Sigmoid colon (tissue), 7 donors: ENCODE data around the gene PCYOX1L. TPM values are rescaled to one million over a fixed set of nuclear protein-coding genes. Genes with fewer than 3 reads are reported as not detected.
A peak's percentile ranks its signal among the peaks of the same experiment; 100 is the strongest.

ENCODE experiments used
- DNase-seq: peaks from one replicate; pipeline ENCODE4 v3.0.0-alpha.2; 2019
- H3K27ac ChIP-seq, 4 donors: fragments of 200-600 bp; sonication (generic); one replicate each; pipeline ENCODE4 v1.5.1; 2016 to 2019; ENCODE audit warnings: mild to moderate bottlenecking in 1 of 4
- H3K27me3 ChIP-seq, 3 donors: fragments of 200-600 bp; sonication (generic); one replicate each; pipeline ENCODE4 v1.5.1; 2019; ENCODE audit warnings: mild to moderate bottlenecking in 1 of 3
- H3K36me3 ChIP-seq, 4 donors: fragments of 200-600 bp; sonication (generic); one replicate each; pipeline ENCODE4 v1.5.1; 2016 to 2019
- H3K4me1 ChIP-seq, 4 donors: fragments of 200-600 bp; sonication (generic); one replicate each; pipeline ENCODE4 v1.5.1; 2017 to 2019
- H3K4me3 ChIP-seq, 4 donors: fragments of 200-600 bp; sonication (generic); one replicate each; pipeline ENCODE4 v1.5.1; 2017 to 2019; ENCODE audit warnings: mild to moderate bottlenecking in 2 of 4, moderate library complexity in 1 of 4
- H3K9me3 ChIP-seq, 4 donors: fragments of 200-600 bp in 3 of 4; sonication (generic) in 3 of 4; one replicate each; pipeline versions ENCODE4 v1.5.1 to v1.6.1; 2013 to 2019
- EP300 ChIP-seq, 4 donors: sonication (generic); formaldehyde crosslinking; IDR thresholded peaks; one replicate each; pipeline ENCODE4 v1.6.1; 2017; ENCODE audit warnings: antibody characterized with exemption in 4 of 4
- POLR2A ChIP-seq, 2 donors: fragments of 450-650 bp; IDR thresholded peaks; one replicate each; pipeline ENCODE4 v1.6.1; 2016; ENCODE audit warnings: antibody characterized with exemption in 2 of 2, mild to moderate bottlenecking in 2 of 2, moderate library complexity in 2 of 2
- POLR2AphosphoS5 ChIP-seq, 4 donors: sonication (generic); formaldehyde crosslinking; IDR thresholded peaks; one replicate each; pipeline ENCODE4 v1.6.1; 2017; ENCODE audit warnings: antibody characterized with exemption in 4 of 4
- WGBS, 2 donors: extraction: QIAGEN DNeasy Blood & Tissue Kit; methylation state at CpG; one replicate each; pipeline ENCODE4 v1.1.7; 2013; 5-methylcytosine and 5-hydroxymethylcytosine counted together
- intact Hi-C: fragments of 100-400 bp; cut with DNase I; formaldehyde crosslinking; loops from one replicate; pipeline ENCODE4 v1.15.1; 2023
- polyA plus RNA-seq, 3 donors: library from polyadenylated mRNA; stranded (reverse); fragments of 200-250 nt; gene quantifications; one replicate each; pipeline ENCODE4 v1.2.3, GENCODE V29; 2013
- total RNA-seq, 4 donors: library from RNA; depleted of rRNA; stranded (reverse); fragments of >200 nt; gene quantifications; one replicate each; pipeline ENCODE4 v1.1.0, GENCODE V29; 2016
- TF ChIP-seq, protein P1 (sequence below), 4 experiments: fragments of 450-650 bp in 3 of 4; fragments of 200-600 bp in 1 of 4; IDR thresholded peaks; one replicate each; pipeline ENCODE4 v1.5.1; 2016 to 2019; ENCODE audit warnings: antibody characterized with exemption in 4 of 4, mild to moderate bottlenecking in 3 of 4, moderate library complexity in 2 of 4
- donor health status: healthy with polysubstance abuse.
- donor health status: Bipolar disorder and iron deficiency.
- donor health status: healthy.

PCYOX1L gene
- total and polyA plus RNA-seq, 7 donors: 0.69 to 7.4 (median 3.3) TPM

DNA sequence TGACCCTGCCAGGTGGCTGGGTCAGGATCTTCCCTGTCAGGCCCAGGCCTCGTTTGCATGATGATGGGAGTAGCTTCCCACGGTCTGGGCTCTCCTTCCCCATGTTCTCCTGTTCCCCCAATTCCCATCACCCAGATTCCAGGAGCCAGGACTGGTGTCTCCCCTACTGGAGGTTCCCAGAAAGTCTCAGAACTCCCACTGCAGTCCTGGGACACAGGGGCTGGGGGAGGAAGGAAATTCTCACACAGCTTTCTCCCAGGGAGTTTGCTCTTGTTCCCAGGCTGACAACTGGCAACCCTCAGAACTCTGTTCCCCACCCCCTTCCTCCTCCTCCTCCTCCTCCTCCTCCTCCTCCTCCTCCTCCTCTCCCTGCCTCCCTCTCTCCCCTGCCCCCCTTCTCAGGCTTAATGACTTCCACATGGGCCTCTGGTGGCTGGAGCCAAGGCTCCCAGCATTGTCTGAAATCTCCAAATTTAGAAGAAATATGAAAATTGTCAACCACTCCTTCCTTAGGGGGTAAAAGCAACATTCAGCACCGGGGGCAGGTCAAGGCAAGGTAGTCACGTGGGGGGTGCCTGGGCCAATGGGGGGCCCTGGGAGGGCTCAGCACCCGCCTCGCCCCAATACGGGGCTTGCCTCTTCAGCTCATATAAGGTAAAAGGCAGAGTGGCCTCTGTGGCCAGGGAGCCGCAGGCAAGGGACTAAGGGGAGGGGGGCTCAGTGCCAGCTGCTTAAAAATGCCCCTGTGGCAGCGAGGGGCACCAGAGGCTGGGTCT, 48.5 kb downstream of the PCYOX1L start:
- Histone ChIP-seq H3K4me1 (peaks cover 0 to 36% (median 30%) of the 10 kb centered on the region in 4 donors), H3K36me3 (peaks cover 40 to 46% (median 44%) of the 10 kb centered on the region in 4 donors), H3K9me3 (no peaks in the 10 kb centered on the region), H3K4me3 (peak overlapping the region; percentile 75 to 95 (median 84)), H3K27ac (peak overlapping the region; percentile 96 to 98 (median 98)), H3K27me3 (no peaks in the 10 kb centered on the region)
- DNase-seq: peak; percentile 99
- intact Hi-C loops: loop anchor here (1.0 kb wide), 2 partner anchors 17 to 23 kb away; no protein-coding TSS in a partner anchor
- TF ChIP-seq EP300 (IDR thresholded peaks at IDR 0.05) (peak in 3 of 4 donors; percentile 61 to 96 (median 62)), POLR2AphosphoS5 (IDR thresholded peaks at IDR 0.05) (peak; percentile 98 to 99 (median 99)), POLR2A (IDR thresholded peaks at IDR 0.05) (peak; percentile 7 to 98)
- TF ChIP-seq, protein P1, sequence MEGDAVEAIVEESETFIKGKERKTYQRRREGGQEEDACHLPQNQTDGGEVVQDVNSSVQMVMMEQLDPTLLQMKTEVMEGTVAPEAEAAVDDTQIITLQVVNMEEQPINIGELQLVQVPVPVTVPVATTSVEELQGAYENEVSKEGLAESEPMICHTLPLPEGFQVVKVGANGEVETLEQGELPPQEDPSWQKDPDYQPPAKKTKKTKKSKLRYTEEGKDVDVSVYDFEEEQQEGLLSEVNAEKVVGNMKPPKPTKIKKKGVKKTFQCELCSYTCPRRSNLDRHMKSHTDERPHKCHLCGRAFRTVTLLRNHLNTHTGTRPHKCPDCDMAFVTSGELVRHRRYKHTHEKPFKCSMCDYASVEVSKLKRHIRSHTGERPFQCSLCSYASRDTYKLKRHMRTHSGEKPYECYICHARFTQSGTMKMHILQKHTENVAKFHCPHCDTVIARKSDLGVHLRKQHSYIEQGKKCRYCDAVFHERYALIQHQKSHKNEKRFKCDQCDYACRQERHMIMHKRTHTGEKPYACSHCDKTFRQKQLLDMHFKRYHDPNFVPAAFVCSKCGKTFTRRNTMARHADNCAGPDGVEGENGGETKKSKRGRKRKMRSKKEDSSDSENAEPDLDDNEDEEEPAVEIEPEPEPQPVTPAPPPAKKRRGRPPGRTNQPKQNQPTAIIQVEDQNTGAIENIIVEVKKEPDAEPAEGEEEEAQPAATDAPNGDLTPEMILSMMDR (IDR thresholded peaks at IDR 0.05): peak in 1 of 4 experiments; percentile 28
- whole genome bisulfite sequencing, 2 donors: 68 to 70% methylated on average over 9 of the region's 9 CpGs

DNA sequence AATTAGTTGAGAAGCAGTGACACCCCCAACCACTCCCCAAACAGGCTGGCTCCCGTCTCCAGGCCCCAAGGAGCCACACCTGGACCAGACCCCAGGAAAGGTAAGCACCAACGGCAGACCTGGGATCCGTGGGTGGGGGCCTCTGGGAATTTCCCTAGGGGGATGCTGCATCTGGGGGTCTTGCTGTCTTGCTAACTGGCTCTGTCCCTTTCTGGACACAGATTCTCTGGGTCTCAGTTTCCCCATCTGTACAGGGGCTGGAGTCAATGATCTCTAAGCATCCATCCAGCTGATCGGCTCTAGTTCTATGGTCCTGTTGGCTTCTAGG, 49.1 kb downstream of the PCYOX1L start:
- TF ChIP-seq, protein P1 (IDR thresholded peaks at IDR 0.05): no peak
- TF ChIP-seq POLR2AphosphoS5 (IDR thresholded peaks at IDR 0.05) (peak in 1 of 4 donors; percentile 48), EP300 (IDR thresholded peaks at IDR 0.05) (no peak), POLR2A (IDR thresholded peaks at IDR 0.05) (peak in 1 of 2 donors; percentile 99)
- Histone ChIP-seq H3K4me3 (peak overlapping the region; percentile 75 to 95 (median 84)), H3K4me1 (peaks cover 0 to 33% (median 29%) of the 10 kb centered on the region in 4 donors), H3K36me3 (peaks cover 46 to 51% (median 50%) of the 10 kb centered on the region in 4 donors), H3K27me3 (no peaks in the 10 kb centered on the region), H3K27ac (peak overlapping the region; percentile 96 to 98 (median 98)), H3K9me3 (no peaks in the 10 kb centered on the region)
- intact Hi-C loops: loop anchor here (1.0 kb wide), 2 partner anchors 18 to 24 kb away; no protein-coding TSS in a partner anchor
- 61 to 68% methylated on average over 4 of the region's 4 CpGs for WGBS, 2 donors
- DNase-seq: no peak

DNA sequence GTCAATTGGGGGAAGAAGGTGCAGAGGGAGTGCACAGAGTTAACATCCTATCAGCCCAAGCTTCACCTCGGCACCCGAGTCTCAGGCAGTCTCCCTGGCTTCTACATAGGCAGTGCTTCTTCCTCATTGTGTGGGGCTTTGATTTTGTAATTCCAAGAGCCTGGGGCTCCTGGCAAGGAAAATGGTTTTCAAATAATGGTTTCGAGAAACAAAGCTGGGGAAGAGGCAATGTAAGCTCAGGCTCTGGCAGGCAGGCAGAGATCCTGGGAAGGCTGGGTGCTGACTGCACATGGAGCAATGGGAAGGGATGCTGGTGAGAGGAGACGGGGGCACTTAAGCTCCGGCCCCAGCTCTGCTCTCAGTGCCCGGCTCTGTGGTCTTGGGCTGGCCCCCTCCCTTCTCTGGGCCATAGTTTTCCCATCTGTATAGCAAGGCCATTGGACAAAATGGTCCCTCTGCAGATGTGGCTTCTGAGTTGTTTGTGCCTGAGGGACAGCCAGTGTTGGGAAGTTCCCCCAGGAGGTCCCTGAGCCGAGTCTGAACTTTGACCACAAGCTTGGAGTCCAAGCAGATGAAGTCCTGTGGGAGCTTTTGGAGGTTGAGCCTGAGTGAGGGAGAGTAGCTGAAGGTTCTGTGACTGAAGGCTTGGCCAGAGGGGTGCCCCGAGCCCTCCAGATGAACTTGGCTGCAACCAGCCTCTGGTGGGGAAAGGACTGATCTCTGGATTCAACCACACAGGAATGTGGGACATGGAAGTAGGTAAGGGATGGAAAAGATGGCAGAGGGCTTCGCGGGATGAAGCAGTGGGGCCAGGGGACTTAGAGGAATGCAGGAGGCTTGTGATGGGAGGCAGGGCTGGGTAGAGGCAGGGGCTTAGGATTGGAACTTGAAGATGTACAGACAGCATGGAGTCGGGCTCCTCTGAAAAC, 49.7 kb downstream of the PCYOX1L start:
- Histone ChIP-seq H3K9me3 (no peaks in the 10 kb centered on the region), H3K27me3 (no peaks in the 10 kb centered on the region), H3K27ac (peak overlapping the region; percentile 96 to 98 (median 98)), H3K4me3 (peak overlapping the region; percentile 75 to 95 (median 84)), H3K36me3 (peaks cover 52 to 58% (median 55%) of the 10 kb centered on the region in 4 donors), H3K4me1 (peaks cover 0 to 33% (median 29%) of the 10 kb centered on the region in 4 donors)
- WGBS, 2 donors: 68 to 73% methylated on average over 11 of the region's 11 CpGs
- DNase-seq: peak; percentile 78
- intact Hi-C loops: no loop called here
- TF ChIP-seq EP300 (IDR thresholded peaks at IDR 0.05) (no peak), POLR2A (IDR thresholded peaks at IDR 0.05) (peak in 1 of 2 donors; percentile 26), POLR2AphosphoS5 (IDR thresholded peaks at IDR 0.05) (peak in 3 of 4 donors; percentile 3 to 53 (median 40))

DNA sequence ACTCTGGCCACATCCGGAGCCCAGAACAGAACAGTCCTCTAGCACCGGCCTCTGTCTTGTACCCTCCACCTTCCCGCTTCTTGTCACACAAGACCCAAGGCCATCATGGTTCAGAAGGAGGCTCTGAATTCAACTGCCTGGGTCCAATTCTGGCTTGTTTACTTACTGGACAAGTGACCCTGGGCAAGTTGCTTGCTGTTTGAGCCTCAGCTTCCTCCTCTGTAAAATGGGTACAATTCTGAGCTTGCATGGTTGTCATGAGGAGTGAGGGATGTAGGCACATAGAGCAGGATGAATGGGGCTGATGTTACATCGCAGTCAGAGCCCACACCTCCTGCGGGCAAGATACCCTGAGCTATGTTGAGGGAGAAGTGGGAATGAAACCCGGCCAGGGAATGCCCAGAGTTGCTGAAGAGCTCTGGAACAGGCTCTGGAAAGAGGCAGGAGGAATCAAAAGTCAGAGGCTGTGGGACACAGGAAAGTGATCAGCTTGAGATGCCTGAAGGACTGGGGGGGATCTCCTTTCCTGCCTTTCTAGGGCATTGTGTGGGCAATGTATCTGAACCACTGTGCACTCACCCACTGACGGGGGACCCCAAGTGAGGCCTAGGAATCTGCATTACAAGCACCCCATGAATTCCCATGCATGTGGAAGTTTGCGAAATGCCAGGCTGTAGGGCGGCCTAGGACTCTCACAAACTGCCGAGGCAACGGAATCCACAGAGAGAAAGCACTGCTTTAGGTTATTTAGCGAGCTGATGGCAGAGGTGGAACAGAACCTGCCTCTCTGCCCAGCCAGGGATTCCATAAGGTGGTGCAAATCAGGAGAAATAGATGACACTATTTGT, 50.6 kb downstream of the PCYOX1L start:
- Histone ChIP-seq H3K27me3 (no peaks in the 10 kb centered on the region), H3K27ac (peak overlapping the region; percentile 96 to 98 (median 98)), H3K4me1 (peaks cover 0 to 36% (median 31%) of the 10 kb centered on the region in 4 donors), H3K9me3 (no peaks in the 10 kb centered on the region), H3K36me3 (peaks cover 61 to 66% (median 63%) of the 10 kb centered on the region in 4 donors), H3K4me3 (peak overlapping the region; percentile 75 to 95 (median 84))
- DNase-seq: peak; percentile 65
- TF ChIP-seq EP300 (IDR thresholded peaks at IDR 0.05) (no peak), POLR2AphosphoS5 (IDR thresholded peaks at IDR 0.05) (peak; percentile 48 to 72 (median 50)), POLR2A (IDR thresholded peaks at IDR 0.05) (peak in 1 of 2 donors; percentile 6)
- intact Hi-C loops: no loop called here
- 78 to 86% methylated on average over 12 of the region's 12 CpGs for WGBS, 2 donors
